G401 (cell line): ENCODE measurements around the gene RAB6B. TPM values are rescaled to one million over a fixed set of nuclear protein-coding genes. Genes with fewer than 3 reads are reported as not detected.

Source experiments
- DNase-seq: peaks from one replicate; pipeline ENCODE4 v3.0.0-alpha.2; 2015; ENCODE audit warnings: low spot score
- in situ Hi-C: cut with HindIII; loops from 2 replicates; pipeline ENCODE4 v1.10.0; 2016; ENCODE audit warnings: low sequenced_read_pairs, mixed read lengths
- total RNA-seq: library from RNA; depleted of rRNA; stranded (reverse); fragments of >200 nt; shearing (Covaris generic); gene quantifications from 2 replicates; pipeline ENCODE4 v1.2.3, GENCODE V29; 2014

RAB6B gene
- total RNA-seq, 1 experiment from 2014 or later: 2.5 TPM

GRCh38 chr3:133866141-133866540 lies 29.5 kb downstream of the RAB6B start:
- in situ Hi-C loops: no loop called here
- no peak for DNase-seq

GRCh38 chr3:133865136-133865855 lies 30.4 kb downstream of the RAB6B start:
- no peak for DNase-seq

GRCh38 chr3:133864616-133865015 lies 31.1 kb downstream of the RAB6B start:
- DNase-seq: no peak
- in situ Hi-C loops: no loop called here

More at GRCh38 chr3:133865136-133865855, 30.4 kb downstream of the RAB6B start:
- in situ Hi-C loops: no loop called here

- in situ Hi-C loops: no loop called here
- no peak for DNase-seq
Measured at GRCh38 chr3:133863911-133864310, 31.8 kb downstream of the RAB6B start.

DNA sequence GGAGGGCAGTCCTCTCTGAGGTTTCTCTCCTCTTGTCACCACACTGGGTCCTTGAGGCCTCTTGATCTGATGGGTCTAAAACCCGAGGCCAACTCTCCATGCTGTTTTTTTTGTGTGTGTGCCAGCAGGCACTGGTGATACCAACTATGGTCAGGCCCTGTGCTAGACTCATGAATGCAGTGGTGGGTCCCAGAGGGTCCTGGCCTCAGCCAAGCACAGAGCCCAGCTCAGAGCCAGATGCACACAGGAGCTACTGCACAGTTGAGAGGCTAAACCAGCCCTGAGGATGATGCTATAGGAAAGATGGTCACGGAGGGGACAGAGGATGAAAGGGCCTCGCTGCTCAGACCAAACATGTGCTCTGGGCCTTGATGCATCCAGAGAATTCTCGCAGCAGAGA lies 33.5 kb downstream of the RAB6B start:
- no peak for DNase-seq
- in situ Hi-C loops: no loop called here

- in situ Hi-C loops: no loop called here
- no peak for DNase-seq
Measured at GRCh38 chr3:133860519-133860918, 35.2 kb downstream of the RAB6B start.

- in situ Hi-C loops: no loop called here
Measured at GRCh38 chr3:133859381-133860234, 36.1 kb downstream of the RAB6B start.

GRCh38 chr3:133857767-133858166 lies 37.9 kb downstream of the RAB6B start:
- in situ Hi-C loops: no loop called here
- no peak for DNase-seq

More at GRCh38 chr3:133859381-133860234, 36.1 kb downstream of the RAB6B start:
- no peak for DNase-seq

GRCh38 chr3:133856316-133856715 lies 39.4 kb downstream of the RAB6B start:
- in situ Hi-C loops: no loop called here
- DNase-seq: no peak

DNA sequence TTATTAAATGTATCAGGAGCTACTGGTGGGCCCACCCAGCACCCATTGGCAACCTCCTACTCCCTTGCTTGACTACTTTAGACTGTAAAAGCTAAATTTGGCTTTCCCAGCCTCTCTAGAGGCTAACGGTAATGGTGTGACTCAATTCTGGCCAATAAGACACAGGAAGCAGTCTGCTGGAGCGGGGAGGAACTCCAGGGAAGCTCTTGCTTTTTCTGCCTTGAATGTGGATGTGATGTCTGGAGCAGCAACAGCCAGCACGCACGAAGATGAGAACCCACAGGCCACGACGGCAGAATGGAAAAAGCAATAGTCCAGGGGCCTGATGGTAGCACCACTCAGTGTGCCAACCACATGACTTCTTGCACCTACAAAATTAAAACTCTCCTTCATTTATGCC lies 39.9 kb downstream of the RAB6B start:
- in situ Hi-C loops: no loop called here

DNA sequence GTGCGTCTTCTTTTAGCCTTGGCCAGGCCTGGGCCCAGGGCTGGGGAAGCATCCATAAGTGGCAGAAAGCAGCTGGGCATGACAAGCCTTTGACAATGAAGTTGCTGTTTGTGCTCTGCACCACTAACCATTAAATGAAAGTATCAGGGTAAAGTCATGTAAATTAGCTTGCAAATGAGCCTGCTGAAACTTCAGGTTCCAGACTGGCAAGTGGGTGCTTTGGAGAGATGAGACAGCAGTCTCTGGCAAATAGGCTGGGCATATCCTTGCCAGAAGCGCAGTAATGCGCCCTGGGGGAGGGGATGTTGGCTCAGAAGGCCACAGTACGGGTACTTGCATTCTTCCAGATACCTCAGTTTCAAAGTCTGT lies 40.7 kb downstream of the RAB6B start:
- in situ Hi-C loops: no loop called here
- peak; percentile 35 for DNase-seq

More for the DNA sequence above, 39.9 kb downstream of the RAB6B start:
- DNase-seq: no peak

- no peak for DNase-seq
- in situ Hi-C loops: no loop called here
Measured at GRCh38 chr3:133854264-133855001, 41.2 kb downstream of the RAB6B start.

GRCh38 chr3:133853925-133854227 lies 41.8 kb downstream of the RAB6B start:
- no peak for DNase-seq
- in situ Hi-C loops: no loop called here

DNA sequence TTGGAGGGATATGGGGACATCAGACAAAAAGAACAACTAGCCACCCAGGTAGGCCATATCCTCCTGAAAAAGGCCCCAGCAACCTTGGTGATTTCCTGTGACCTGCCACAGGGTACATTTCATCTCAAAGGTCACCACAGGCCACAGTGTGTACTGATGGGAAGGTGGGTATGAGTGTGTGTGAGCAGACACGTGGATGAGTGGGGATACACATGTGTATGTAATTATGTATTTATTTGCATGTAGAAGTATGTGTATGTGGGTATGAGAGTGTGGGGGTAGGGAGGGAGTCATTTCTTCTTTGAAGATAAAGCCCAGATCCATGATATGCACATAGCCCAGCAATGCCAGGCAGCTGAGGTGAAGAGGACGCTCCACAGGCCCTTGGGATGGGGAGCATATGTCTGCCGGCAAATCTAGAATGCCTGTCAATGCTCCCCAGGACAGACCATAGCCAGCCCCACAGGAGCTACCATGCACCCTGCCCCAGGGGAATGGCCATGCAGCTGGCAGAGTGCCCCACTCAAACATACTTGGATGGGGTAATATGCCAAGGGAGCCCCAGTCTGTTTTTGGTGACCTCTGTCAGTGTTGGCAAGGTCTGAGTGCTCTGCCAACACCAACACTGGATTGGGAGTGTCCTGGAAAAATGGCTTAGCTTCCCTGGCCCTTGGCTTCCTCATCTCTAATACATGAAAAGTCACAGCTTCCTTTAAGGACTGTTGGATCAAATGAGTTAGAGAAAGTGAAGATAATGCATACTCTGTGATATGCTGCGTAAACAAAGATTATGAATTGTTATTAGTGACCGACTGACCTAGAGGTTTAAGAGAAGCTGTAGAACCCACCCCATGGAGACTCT lies 42.4 kb downstream of the RAB6B start:
- no peak for DNase-seq
- in situ Hi-C loops: no loop called here

DNA sequence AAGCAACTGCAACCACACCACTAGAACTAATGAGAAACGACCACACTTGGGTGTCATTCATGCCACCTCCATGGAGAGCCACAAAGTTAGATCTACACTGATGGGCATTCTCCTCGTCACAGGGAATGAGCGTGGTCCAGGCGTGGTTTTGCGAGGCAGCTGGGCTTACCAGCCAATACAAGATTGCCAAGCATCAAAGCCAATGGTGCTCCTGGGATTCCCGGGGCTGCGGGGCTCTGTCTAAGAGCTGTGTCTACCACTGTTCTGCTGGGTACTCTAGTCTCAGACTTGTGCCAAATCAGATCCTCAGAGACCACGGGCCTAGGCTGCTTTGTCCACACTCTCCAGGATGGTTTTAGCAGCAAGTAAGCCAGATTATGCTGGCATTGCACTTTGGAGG lies 43.8 kb downstream of the RAB6B start:
- in situ Hi-C loops: no loop called here
- no peak for DNase-seq

- DNase-seq: no peak
- in situ Hi-C loops: no loop called here
Measured at GRCh38 chr3:133851266-133851906, 44.3 kb downstream of the RAB6B start.

GRCh38 chr3:133850034-133850433 lies 45.6 kb downstream of the RAB6B start:
- no peak for DNase-seq
- in situ Hi-C loops: no loop called here

DNA sequence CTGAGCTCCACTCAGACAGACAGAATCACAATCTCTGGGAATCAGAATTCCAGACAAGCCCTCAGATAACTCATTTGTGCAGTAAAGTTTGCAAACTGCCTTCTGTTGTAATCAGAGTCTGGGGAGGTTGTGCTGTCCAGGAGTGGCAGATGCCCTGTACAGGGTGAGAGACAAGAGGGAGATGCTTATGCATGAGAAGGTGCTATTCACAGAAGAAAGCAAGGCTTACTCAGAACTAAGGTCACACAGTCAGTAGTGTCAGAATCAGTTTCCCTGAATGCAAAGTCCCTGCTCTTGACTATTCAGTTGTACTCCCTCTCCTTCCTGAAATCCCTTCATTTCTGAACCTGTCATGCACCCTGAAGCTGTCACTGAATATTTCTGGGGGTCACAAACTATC lies 46.3 kb downstream of the RAB6B start:
- no peak for DNase-seq
- in situ Hi-C loops: no loop called here

DNA sequence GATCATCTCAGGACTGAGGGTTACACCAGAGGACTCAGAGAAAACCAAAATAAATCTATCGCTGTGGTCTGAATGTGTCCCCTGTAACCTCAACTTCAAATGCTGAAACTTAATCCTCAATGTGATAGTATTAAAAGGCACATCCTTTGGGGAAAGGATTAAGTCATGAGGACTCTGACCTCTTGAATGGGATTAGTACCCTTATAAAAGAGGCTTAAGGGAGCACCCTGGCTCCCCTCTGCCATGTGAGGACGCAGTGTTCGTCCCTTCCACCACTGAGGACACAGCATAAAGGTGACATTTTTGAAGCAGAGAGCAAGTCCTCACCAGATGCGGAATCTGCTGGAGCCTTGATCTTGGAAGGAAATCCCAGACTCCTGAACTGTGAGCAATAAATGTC lies 50.6 kb downstream of the RAB6B start:
- in situ Hi-C loops: no loop called here
- no peak for DNase-seq
